HepG2 (cell line): ENCODE measurements around the gene FAM9C. TPM values are rescaled to one million over a fixed set of nuclear protein-coding genes. Genes with fewer than 3 reads are reported as not detected.

Experiments used
- ATAC-seq: fragments of 200-7000 bp; cut with Tn5 transposase; 3 replicates; pipeline ENCODE4 v1.9.1; 2020; ENCODE audit warnings: mild to moderate bottlenecking, moderate library complexity
- BruUV-seq: library from RNA; stranded (reverse); fragments of 400-500 nt; replicated peaks from 2 replicates; lab custom pipeline; 2021; lab: Mats Ljungman, UMichigan
- CTCF ChIA-PET: fragments of 300-600 bp; formaldehyde crosslinking; extraction: SDS; loops from one replicate; lab custom pipeline; 2021; ENCODE audit warnings: low total read pairs, inconsistent platforms, low intra/inter-chr PET ratio; lab: Yijun Ruan, JAX
- POLR2A ChIA-PET: fragments of 350-600 bp; sonication (Branson Sonifier 250); formaldehyde crosslinking; loops from one replicate; lab custom pipeline; 2020; ENCODE audit warnings: antibody characterized with exemption, inconsistent platforms; lab: Yijun Ruan, JAX
- DNase-seq: peaks from one replicate; pipeline ENCODE4 v3.0.0-alpha.2; 2015; ENCODE audit warnings: low spot score
- FAIRE-seq: peaks from 3 replicates; lab custom pipeline; 2011; peaks lifted over from hg19 to GRCh38; lab: Jason Lieb, UNC
- H2AFZ ChIP-seq: one replicate; pipeline ENCODE4 v1.6.1; 2011; ENCODE audit warnings: low read length, inconsistent platforms
- H3K27ac ChIP-seq: fragments of 300-600 bp; 3 replicates; pipeline ENCODE4 v1.8.0; 2011; ENCODE audit warnings: mixed run types, mild to moderate bottlenecking, mixed read lengths, low read length, inconsistent platforms; ENCODE audit not compliant: insufficient read depth; ENCODE audit errors: extremely low read length
- H3K27me3 ChIP-seq, 2 experiments: fragments of 200-600 bp in 1 of 2; 2 replicates in 1 of 2; 3 replicates in 1 of 2; pipeline versions ENCODE4 v1.6.0 to v1.8.0; 2011; ENCODE audit warnings: low read length in 2 of 2, mild to moderate bottlenecking in 2 of 2, moderate library complexity in 2 of 2, inconsistent platforms in 1 of 2; ENCODE audit not compliant: insufficient read depth in 2 of 2, control insufficient read depth in 1 of 2
- H3K36me3 ChIP-seq, 2 experiments: fragments of 200-600 bp in 1 of 2; replicated peaks in 1 of 2; 2 replicates in 1 of 2; 3 replicates in 1 of 2; pipeline versions ENCODE4 v1.5.1 to v1.8.0; 2011; ENCODE audit warnings: low read length in 2 of 2, inconsistent platforms in 1 of 2; ENCODE audit not compliant: insufficient read depth in 2 of 2, control insufficient read depth in 1 of 2
- H3K4me1 ChIP-seq: 2 replicates; pipeline ENCODE4 v1.5.1; 2012; ENCODE audit warnings: low read length, inconsistent platforms; ENCODE audit not compliant: insufficient read depth
- H3K4me2 ChIP-seq: 2 replicates; pipeline ENCODE4 v1.6.0; 2011; ENCODE audit warnings: low read depth, low read length, inconsistent platforms
- H3K4me3 ChIP-seq, 3 experiments: fragments of 200-600 bp in 1 of 3; sonication (generic), shearing (Covaris generic) in 1 of 3; replicated peaks in 1 of 3; 2 replicates each; pipeline ENCODE4 v1.5.1; 2011 to 2016; ENCODE audit warnings: low read length in 3 of 3, inconsistent platforms in 2 of 3, low read depth in 2 of 3, mild to moderate bottlenecking in 2 of 3, control low read depth in 1 of 3, mixed read lengths in 1 of 3; ENCODE audit not compliant: insufficient read depth in 1 of 3
- H3K79me2 ChIP-seq: one replicate; pipeline ENCODE4 v1.6.1; 2011; ENCODE audit warnings: low read length, inconsistent platforms; ENCODE audit not compliant: insufficient read depth
- H3K9ac ChIP-seq: 2 replicates; pipeline ENCODE4 v1.6.0; 2011; ENCODE audit warnings: mild to moderate bottlenecking, low read depth, low read length, inconsistent platforms; ENCODE audit not compliant: insufficient read depth
- H3K9me3 ChIP-seq: 2 replicates; pipeline ENCODE4 v1.5.1; 2012; ENCODE audit warnings: mild to moderate bottlenecking, low read length
- H4K20me1 ChIP-seq: 2 replicates; pipeline ENCODE4 v1.6.0; 2011; ENCODE audit warnings: inconsistent platforms, mild to moderate bottlenecking, low read length, moderate library complexity; ENCODE audit not compliant: insufficient read depth
- NR2C2 ChIP-seq: sonication (generic); formaldehyde crosslinking; IDR thresholded peaks from 2 replicates; pipeline ENCODE4 v1.4.0; 2020; ENCODE audit warnings: missing genetic modification reagents, mild to moderate bottlenecking, moderate library complexity, borderline replicate concordance
- SAP130 ChIP-seq: IDR thresholded peaks from 2 replicates; pipeline ENCODE4 v1.6.1; 2016; ENCODE audit warnings: low read depth
- TBX2 ChIP-seq: sonication (generic); formaldehyde crosslinking; IDR thresholded peaks from 2 replicates; pipeline ENCODE4 v1.5.0; 2020; ENCODE audit warnings: missing genetic modification reagents, mild to moderate bottlenecking, borderline replicate concordance
- ZNF101 ChIP-seq: sonication (generic); formaldehyde crosslinking; IDR thresholded peaks from 2 replicates; pipeline ENCODE4 v1.4.0; 2020; ENCODE audit warnings: mild to moderate bottlenecking, low read depth, missing genetic modification reagents, borderline replicate concordance
- ZNF121 ChIP-seq: sonication (generic); formaldehyde crosslinking; IDR thresholded peaks from 2 replicates; pipeline ENCODE4 v1.5.0; 2020; ENCODE audit warnings: mild to moderate bottlenecking, missing genetic modification reagents
- ZNF484 ChIP-seq: sonication (generic); formaldehyde crosslinking; IDR thresholded peaks from 2 replicates; pipeline ENCODE4 v1.5.1; 2020; ENCODE audit warnings: mild to moderate bottlenecking, low read depth, missing genetic modification reagents, borderline replicate concordance
- ZNF496 ChIP-seq: sonication (generic); formaldehyde crosslinking; IDR thresholded peaks from 2 replicates; pipeline ENCODE4 v1.8.1; 2023; ENCODE audit warnings: mild to moderate bottlenecking, moderate library complexity, missing genetic modification reagents; ENCODE audit not compliant: insufficient replicate concordance
- ZNF577 ChIP-seq: sonication (generic); formaldehyde crosslinking; IDR thresholded peaks from 2 replicates; pipeline ENCODE4 v1.4.0; 2020; ENCODE audit warnings: mild to moderate bottlenecking, low read depth, missing genetic modification reagents, borderline replicate concordance
- ZNF672 ChIP-seq: sonication (generic); formaldehyde crosslinking; IDR thresholded peaks from 2 replicates; pipeline ENCODE4 v1.8.1; 2022; ENCODE audit warnings: missing genetic modification reagents
- ZNF772 ChIP-seq: sonication (generic); formaldehyde crosslinking; IDR thresholded peaks from 2 replicates; pipeline ENCODE4 v1.5.0; 2020; ENCODE audit warnings: mild to moderate bottlenecking, missing genetic modification reagents
- WGBS: methylation state at CpG from one replicate; pipeline ENCODE4 v1.1.6; 2017; ENCODE audit warnings: low lambda C conversion rate; 5-methylcytosine and 5-hydroxymethylcytosine counted together
- in situ Hi-C: cut with HindIII; loops from 2 replicates; pipeline ENCODE4 v1.10.0; 2017; ENCODE audit warnings: low pct_unique_long_range_greater_than_20kb; ENCODE audit not compliant: extremely low pct_ligation_motif_present
- intact Hi-C: fragments of 100-400 bp; cut with micrococcal nuclease; formaldehyde crosslinking; loops from one replicate; pipeline ENCODE4 v1.10.0; 2022; ENCODE audit not compliant: unreplicated experiment
- polyA plus RNA-seq, 8 experiments: library from polyadenylated mRNA; depleted of rRNA in 3 of 8; stranded (reverse) in 7 of 8; unstranded in 1 of 8; fragments of >200 nt; fragmentation: Illumina TruSeq in 4 of 8; extraction: Trizol in 4 of 8; gene quantifications; 2 replicates each; pipeline versions ENCODE4 v1.2.1 to v1.2.3, GENCODE V29; 2011 to 2016; ENCODE audit warnings: low read depth in 4 of 8, missing spikeins in 1 of 8, mixed read lengths in 1 of 8; ENCODE audit not compliant: insufficient read depth in 1 of 8
- total RNA-seq, 5 experiments: library from RNA; depleted of rRNA; stranded (reverse); fragments of >200 nt; fragmentation: Illumina TruSeq; extraction: Trizol; gene quantifications; 2 replicates each; pipeline ENCODE4 v1.2.3, GENCODE V29; 2016; ENCODE audit warnings: low read depth in 1 of 5
- TF ChIP-seq, protein P1 (sequence below): sonication (generic); formaldehyde crosslinking; IDR thresholded peaks from 2 replicates; pipeline ENCODE4 v1.5.1; 2020; ENCODE audit warnings: missing genetic modification reagents, mild to moderate bottlenecking, borderline replicate concordance
- TF ChIP-seq, protein P2 (sequence below): sonication (generic); formaldehyde crosslinking; IDR thresholded peaks from 2 replicates; pipeline ENCODE4 v1.8.0; 2022; ENCODE audit warnings: mild to moderate bottlenecking, missing genetic modification reagents, moderate library complexity
- TF ChIP-seq, protein P3 (sequence below): sonication (generic); formaldehyde crosslinking; IDR thresholded peaks from 2 replicates; pipeline ENCODE4 v1.4.0; 2020; ENCODE audit warnings: mild to moderate bottlenecking, missing genetic modification reagents
- TF ChIP-seq, protein P4 (sequence below): sonication (generic); formaldehyde crosslinking; IDR thresholded peaks from 2 replicates; pipeline ENCODE4 v1.4.0; 2020; ENCODE audit warnings: missing genetic modification reagents, borderline replicate concordance

FAM9C gene
- total and polyA plus RNA-seq, 2 of the 13 experiments (the other 11 are each of a cell fraction or from before 2014, with no cell fraction given), result not detected

DNA sequence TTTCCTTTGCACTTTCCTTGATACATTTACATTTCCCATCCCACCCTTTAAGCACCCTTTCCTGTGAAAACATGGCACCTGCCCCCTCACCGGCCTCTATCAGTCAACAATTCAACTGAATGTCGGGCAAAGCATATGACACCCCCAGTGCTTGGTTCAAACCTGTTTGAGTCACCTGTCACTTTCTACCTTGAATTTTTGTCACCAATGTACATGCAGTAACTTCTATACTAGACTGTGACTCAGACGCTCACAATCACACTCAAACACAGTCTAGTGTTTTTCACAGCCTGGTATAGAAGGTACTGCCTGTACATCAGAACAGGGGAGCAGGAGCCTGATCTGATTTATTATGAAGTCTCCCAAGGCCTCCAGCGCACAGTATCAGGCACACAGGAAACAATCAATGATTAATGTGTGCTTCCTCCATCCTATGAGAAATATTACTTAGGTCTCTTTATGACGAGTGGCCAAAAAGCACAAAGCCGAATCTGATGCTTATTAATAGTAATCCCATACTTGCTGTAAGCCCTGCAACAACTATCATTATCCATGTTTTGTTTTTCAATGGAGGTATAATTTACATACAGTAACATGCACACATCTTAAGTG lies 49.2 kb upstream of the FAM9C start:
- Histone ChIP-seq H3K4me2 (no peak overlapping the region), H3K79me2 (no peaks in the 10 kb centered on the region), H3K4me3 (no peak overlapping the region), H2AFZ (no peak overlapping the region), H3K36me3 (no peaks in the 10 kb centered on the region), H3K27me3 (no peaks in the 10 kb centered on the region), H4K20me1 (no peaks in the 10 kb centered on the region), H3K27ac (no peak overlapping the region), H3K9ac (no peak overlapping the region), H3K4me1 (peaks cover 21% of the 10 kb centered on the region), H3K9me3 (no peaks in the 10 kb centered on the region)
- POLR2A ChIA-PET, result no interaction called here
- intact Hi-C loops (no loop called here), in situ Hi-C loops (no loop called here)
- TF ChIP-seq ZNF577 (CRISPR knock-in tag) (no peak), SAP130 (CRISPR knock-in tag) (no peak), ZNF101 (CRISPR knock-in tag) (no peak), ZNF484 (CRISPR knock-in tag) (no peak), TBX2 (CRISPR knock-in tag) (no peak), ZNF772 (no peak), ZNF496 (CRISPR knock-in tag) (no peak), NR2C2 (no peak), ZNF672 (no peak), ZNF121 (no peak)
- TF ChIP-seq, protein P1, sequence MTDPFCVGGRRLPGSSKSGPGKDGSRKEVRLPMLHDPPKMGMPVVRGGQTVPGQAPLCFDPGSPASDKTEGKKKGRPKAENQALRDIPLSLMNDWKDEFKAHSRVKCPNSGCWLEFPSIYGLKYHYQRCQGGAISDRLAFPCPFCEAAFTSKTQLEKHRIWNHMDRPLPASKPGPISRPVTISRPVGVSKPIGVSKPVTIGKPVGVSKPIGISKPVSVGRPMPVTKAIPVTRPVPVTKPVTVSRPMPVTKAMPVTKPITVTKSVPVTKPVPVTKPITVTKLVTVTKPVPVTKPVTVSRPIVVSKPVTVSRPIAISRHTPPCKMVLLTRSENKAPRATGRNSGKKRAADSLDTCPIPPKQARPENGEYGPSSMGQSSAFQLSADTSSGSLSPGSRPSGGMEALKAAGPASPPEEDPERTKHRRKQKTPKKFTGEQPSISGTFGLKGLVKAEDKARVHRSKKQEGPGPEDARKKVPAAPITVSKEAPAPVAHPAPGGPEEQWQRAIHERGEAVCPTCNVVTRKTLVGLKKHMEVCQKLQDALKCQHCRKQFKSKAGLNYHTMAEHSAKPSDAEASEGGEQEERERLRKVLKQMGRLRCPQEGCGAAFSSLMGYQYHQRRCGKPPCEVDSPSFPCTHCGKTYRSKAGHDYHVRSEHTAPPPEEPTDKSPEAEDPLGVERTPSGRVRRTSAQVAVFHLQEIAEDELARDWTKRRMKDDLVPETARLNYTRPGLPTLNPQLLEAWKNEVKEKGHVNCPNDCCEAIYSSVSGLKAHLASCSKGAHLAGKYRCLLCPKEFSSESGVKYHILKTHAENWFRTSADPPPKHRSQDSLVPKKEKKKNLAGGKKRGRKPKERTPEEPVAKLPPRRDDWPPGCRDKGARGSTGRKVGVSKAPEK, result no peak
- TF ChIP-seq, protein P2, sequence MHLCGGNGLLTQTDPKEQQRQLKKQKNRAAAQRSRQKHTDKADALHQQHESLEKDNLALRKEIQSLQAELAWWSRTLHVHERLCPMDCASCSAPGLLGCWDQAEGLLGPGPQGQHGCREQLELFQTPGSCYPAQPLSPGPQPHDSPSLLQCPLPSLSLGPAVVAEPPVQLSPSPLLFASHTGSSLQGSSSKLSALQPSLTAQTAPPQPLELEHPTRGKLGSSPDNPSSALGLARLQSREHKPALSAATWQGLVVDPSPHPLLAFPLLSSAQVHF (CRISPR knock-in tag), result no peak
- TF ChIP-seq, protein P3, sequence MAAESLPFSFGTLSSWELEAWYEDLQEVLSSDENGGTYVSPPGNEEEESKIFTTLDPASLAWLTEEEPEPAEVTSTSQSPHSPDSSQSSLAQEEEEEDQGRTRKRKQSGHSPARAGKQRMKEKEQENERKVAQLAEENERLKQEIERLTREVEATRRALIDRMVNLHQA, result no peak
- TF ChIP-seq, protein P4, sequence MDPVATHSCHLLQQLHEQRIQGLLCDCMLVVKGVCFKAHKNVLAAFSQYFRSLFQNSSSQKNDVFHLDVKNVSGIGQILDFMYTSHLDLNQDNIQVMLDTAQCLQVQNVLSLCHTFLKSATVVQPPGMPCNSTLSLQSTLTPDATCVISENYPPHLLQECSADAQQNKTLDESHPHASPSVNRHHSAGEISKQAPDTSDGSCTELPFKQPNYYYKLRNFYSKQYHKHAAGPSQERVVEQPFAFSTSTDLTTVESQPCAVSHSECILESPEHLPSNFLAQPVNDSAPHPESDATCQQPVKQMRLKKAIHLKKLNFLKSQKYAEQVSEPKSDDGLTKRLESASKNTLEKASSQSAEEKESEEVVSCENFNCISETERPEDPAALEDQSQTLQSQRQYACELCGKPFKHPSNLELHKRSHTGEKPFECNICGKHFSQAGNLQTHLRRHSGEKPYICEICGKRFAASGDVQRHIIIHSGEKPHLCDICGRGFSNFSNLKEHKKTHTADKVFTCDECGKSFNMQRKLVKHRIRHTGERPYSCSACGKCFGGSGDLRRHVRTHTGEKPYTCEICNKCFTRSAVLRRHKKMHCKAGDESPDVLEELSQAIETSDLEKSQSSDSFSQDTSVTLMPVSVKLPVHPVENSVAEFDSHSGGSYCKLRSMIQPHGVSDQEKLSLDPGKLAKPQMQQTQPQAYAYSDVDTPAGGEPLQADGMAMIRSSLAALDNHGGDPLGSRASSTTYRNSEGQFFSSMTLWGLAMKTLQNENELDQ (CRISPR knock-in tag), result no peak
- DNase-seq (no peak), FAIRE-seq (no peak), ATAC-seq (no peak)
- CTCF ChIA-PET, result no interaction called here
- no TSS peak for BruUV-seq
- WGBS, result 88% methylated on average over 2 of the region's 6 CpGs
